ENCODE data around the gene S100A1.
"Not testable (repeated sequence)": the region's sequence is repeated elsewhere in the genome, so short reads cannot be mapped to it uniquely, and the experiment has no call there.

S100A1 gene

GRCh38 chr1:153631047-153632022, 3.1 kb downstream of the S100A1 start:
- no peak for DNase-seq

DNA sequence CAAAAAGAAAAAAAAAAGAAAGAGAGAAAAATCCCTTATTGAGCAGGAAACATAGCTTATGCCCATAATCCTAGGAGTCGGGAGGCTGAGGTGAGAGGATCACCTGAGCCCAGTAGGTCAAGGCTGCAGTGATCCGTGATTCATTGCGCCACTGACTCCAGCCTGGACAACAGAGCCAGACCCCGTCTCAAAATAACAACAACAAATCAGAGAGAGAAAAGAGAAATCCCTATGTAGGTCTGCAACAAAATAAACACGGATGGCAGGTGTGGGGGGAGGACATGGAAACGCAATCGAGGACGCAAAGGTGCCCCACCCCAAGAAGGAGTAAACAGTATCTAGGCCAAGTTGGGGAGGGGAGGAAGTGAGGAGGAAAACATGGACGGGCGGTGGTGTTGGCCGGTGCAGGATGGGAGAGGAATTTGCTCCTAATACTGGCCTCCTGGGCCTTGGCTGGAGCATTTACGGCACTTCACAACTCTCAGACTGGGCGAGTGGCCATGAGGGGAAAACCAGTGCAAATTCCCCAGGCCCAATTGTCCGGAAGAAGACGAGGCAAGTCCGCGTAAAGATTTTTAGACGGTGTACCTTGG, 5.0 kb downstream of the S100A1 start:
- DNase-seq: no peak

DNA sequence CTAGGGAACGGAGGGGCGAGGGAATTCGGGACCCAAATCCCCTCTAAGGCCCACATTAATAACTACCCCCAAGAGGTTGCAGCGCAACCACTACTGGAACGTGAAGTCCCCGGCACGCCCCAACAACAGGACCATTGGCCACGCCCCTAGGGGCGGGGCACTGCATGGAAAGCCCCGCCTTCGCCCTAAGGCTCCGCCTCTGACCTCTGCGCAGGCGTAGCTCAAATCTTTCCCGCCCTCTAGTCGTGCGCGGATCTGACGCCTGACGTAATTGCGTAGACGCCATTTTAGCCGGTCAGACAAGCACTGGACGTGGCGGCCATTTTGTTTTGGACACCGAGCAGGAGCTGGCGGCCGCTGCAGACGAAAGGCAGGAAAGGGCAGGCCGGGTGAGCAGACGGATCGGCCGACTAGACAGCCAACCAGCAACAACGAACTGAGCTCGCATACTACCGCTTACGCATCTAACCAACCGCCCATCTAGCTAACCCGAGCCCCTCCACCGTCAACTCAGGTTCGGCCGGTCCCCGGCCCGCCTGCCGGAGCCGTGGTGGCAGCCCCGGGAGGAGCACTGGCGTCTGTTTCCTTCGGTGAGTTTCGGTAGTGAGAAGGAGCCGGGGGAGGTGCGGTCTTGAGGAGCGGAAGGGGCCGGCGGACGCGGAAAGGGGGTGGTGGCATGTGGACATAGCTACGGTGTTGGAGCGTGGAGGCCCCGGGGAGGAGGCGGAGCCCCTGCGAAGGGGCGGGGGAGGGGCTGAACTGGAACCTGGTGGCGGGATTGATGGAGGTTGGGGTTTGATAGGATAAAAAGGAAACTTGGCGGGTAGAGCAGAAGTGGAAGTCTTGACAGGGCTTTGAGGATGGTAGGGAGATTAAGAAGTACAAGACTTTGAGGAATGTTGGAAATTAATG, 5.8 kb downstream of the S100A1 start, which contains the start of gene CHTOP:
CHTOP (plus strand) TSS at position 313 of the 912 bp plus-strand sequence. CDS start 2,523 bp downstream, outside the sequence.
- peak; percentile 96 for DNase-seq

DNA sequence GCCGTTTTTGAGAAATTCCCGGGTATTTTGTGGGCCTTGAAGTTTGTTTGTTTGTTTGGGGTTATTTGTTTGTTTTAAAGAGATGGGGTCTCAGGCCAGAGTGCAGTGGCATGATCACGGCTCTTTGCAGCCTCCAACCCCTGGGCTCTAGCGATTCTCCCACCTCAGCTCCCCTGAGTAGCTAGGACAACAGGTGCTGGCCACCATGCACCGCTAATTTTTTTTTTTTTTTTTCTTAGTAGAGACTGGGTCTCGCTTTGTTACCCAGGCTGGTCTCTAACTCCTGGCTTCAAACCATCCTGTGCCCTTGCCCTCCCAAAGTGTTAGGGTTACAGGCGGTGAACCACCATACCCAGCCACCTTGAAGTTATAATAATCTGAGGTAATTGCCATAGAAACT, 7.6 kb downstream of the S100A1 start:
- DNase-seq: no peak

GRCh38 chr1:153636312-153636711, 8.1 kb downstream of the S100A1 start:
- DNase-seq: no peak

DNA sequence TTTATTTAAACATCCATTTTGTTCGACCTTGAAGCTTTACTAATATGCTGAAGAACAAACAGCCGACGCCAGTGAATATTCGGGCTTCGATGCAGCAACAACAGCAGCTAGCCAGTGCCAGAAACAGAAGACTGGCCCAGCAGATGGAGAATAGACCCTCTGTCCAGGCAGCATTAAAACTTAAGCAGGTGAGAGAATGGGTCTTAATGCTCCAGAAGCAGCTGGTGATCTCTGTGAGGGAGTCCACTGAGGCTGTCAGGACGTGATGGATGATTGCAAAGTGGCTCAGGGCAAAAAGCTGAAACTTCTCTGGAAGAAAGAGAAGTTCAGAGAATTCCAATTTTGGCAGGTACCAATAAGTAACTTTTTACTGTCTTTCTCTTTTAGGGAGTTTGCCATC, 10.0 kb downstream of the S100A1 start:
- DNase-seq: no peak

GRCh38 chr1:153639280-153639679, 11.0 kb downstream of the S100A1 start:
- no peak for DNase-seq

DNA sequence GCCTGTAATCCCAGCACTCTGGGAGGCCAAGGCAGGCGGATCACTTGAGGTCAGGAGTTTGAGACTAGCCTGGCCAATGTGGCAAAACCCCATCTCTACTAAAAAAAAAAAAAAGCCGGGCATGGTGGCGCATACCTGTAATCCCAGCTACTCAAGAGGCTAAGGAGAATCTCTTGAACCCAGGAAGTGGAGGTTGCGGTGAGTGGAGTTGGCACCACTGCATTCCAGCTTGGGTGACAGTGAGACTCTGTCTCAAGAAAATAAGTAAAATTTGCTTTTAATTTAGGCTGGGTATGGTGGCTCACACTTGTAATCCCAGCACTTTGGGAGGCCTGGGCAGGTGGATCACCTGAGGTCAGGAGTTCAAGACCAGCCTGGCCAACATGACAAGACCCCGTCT, 12.0 kb downstream of the S100A1 start:
- not testable (repeated sequence) for DNase-seq

- DNase-seq: no peak
These were observed 12.6 kb downstream of the S100A1 start for GRCh38 chr1:153640861-153641260.

DNA sequence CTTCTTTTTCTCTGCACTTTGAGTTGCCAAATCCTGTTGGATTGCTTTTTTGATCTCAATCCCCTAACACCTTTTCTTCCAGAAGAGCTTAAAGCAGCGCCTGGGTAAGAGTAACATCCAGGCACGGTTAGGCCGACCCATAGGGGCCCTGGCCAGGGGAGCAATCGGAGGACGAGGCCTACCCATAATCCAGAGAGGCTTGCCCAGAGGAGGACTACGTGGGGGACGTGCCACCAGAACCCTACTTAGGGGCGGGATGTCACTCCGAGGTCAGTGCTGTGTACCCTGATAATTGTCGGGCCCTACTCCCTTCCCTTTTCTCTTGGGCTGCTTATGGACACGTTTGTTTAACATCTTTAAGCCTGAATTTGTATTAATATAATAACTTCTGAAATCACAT, 13.9 kb downstream of the S100A1 start:
- no peak for DNase-seq

DNA sequence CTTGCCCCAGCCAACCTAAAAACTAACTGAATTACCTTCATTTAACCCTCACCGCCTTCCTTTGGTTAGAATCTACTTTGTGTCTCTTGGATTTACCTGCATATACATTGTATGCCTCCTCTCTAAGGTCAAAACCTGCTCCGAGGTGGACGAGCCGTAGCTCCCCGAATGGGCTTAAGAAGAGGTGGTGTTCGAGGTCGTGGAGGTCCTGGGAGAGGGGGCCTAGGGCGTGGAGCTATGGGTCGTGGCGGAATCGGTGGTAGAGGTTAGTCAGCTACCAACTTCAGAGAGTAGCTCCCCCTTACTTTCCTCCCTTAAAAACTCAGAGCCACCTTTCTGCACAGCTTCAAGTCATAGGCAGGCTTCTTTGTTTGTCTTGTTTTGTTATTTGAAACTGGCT, 14.9 kb downstream of the S100A1 start:
- no peak for DNase-seq

DNA sequence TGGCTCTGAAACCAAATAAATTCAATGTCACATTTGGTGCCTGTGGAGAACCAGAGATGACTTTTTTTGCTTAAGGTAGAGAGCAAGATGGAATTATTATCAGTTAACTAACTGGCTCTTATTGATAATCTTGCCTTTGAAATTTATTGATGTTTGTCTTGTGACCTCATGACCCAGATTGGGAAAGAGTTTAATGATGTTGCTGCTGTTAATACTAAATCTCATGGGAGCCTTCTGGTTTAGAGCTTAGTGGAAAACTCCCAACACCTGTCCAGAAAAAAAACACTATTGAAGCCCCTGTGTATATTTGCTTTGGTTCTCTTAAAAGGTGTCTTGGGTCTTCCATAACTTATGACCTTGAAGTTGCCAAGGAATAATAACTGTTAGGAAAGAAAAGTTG, 15.6 kb downstream of the S100A1 start:
- no peak for DNase-seq

- no peak for DNase-seq
These were observed 18.6 kb downstream of the S100A1 start for GRCh38 chr1:153646672-153647345.

DNA sequence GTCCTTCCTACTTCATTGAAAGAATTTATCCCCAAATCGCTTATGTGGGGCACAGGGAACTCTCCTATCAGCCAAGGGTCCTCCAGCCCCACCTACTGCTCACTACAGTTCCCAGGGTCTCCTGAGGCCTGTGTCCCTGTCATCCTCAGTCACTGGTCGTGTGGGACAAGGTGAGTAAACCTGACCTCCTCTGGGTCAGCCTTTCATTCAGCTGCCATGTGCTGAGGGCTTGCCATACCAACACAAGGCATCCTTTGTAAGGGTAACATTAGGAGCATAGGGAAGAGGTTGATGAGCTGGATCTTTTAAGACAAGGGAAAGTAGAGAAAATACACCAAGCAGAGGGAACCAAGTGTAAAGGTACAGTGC, 19.1 kb downstream of the S100A1 start:
- DNase-seq: no peak

GRCh38 chr1:153648000-153648643, 19.9 kb downstream of the S100A1 start:
- DNase-seq: no peak

DNA sequence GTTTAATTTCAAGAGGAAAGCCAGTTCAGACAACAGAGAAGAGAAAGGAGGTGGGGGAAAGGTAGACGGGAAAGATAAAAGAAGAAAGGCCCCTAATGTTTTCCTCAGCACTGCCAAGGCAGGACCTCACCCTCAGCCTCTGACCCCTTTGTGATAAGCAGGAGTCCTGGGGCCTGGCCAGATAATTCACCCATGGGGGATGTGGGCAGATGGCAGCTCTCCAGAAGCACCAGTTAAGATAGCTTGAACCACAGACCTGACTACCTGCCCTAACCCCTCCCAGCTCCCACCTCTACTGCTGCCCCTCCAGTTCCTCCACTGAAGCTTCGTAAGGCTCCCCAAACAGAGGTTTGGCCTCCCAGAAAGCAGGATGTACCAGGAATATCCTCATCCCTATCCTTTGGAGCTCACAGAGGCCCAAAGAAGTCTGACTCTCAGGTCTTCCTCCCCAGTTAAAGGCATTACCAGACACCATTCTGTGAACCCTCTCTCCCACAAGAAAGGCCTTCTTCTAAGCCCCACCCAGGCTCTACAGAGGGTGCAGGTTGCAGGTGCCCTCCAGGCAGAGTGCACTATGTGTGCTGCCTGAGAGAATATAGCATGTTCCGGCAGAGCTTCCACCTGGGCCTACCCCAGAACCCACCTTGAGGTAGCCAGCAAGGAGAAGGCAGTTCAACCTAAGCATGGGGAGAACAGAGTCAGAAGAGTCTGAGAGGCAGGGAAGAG, 21.1 kb downstream of the S100A1 start:
- DNase-seq: no peak

DNA sequence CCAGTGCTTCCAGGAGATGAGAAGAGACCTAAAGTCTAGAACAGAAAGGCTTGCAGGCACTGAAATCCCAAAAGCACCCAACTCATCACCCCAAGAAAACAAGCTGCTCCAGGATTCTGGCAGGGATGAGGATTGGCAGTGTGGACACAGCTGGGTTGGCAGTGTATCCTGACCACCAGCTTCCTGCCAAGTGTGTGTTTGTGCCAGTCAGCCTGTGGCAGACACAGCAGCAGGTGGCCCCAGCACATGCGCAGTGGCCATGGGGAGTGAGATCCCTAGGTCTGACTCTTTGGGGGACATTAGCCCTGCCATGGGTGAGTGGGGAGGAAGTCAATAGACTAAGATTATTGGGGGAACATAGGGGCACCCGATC, 21.6 kb downstream of the S100A1 start:
- DNase-seq: no peak

GRCh38 chr1:153651771-153652170, 23.5 kb downstream of the S100A1 start:
- DNase-seq: no peak

- DNase-seq: no peak
These were observed 24.7 kb downstream of the S100A1 start for GRCh38 chr1:153652805-153653500.

DNA sequence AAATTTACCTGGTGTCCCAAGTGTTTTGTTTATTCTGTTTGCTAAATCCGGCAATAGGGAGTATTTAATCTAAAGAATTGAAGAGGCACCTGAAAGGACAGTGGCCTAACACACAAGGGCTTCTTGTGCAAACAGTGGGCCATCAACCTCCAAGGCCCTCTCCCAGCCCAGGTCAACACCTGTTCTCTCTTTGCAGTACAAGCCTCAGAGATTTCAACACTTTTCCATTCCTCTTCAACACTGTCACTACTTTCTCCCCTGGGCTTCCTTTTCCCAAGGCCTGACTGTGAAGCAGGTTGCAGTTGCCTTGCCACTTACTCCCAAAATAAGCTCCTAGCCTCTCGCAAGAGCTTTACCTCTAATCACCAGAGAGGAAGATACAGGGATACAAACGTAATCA, 27.1 kb downstream of the S100A1 start:
- no peak for DNase-seq
